OCI-LY1 (cell line): Measurements from ENCODE around the gene FGD1.

Experiments used
- H2AFZ ChIP-seq: fragments of 200-600 bp; sonication (generic), shearing (Covaris generic); 2 replicates; pipeline ENCODE4 v1.6.0; 2014; ENCODE audit warnings: antibody characterized with exemption, mild to moderate bottlenecking, low read length
- H3F3A ChIP-seq: fragments of 200-600 bp; sonication (generic), shearing (Covaris generic); 2 replicates; pipeline ENCODE4 v1.6.0; 2014; ENCODE audit warnings: mild to moderate bottlenecking, antibody characterized with exemption, low read length, moderate library complexity; ENCODE audit not compliant: insufficient read depth
- H3K27ac ChIP-seq: fragments of 200-600 bp; sonication (generic); 2 replicates; pipeline ENCODE4 v1.5.1; 2014; ENCODE audit warnings: low read length, mixed run types, mild to moderate bottlenecking, low read depth; ENCODE audit not compliant: poor library complexity, severe bottlenecking
- H3K27me3 ChIP-seq: fragments of 200-600 bp; sonication (generic); 2 replicates; pipeline ENCODE4 v1.6.0; 2014; ENCODE audit warnings: antibody characterized with exemption, mild to moderate bottlenecking, low read length, moderate library complexity; ENCODE audit not compliant: insufficient read depth
- H3K36me3 ChIP-seq: fragments of 200-600 bp; sonication (generic); 2 replicates; pipeline ENCODE4 v1.6.1; 2014; ENCODE audit warnings: mild to moderate bottlenecking, antibody characterized with exemption, low read length, moderate library complexity, mixed read lengths; ENCODE audit not compliant: insufficient read depth
- H3K4me1 ChIP-seq: fragments of 200-600 bp; sonication (generic); 2 replicates; pipeline ENCODE4 v1.5.1; 2014; ENCODE audit warnings: mild to moderate bottlenecking, low read length, moderate library complexity; ENCODE audit not compliant: insufficient read depth, severe bottlenecking
- H3K4me2 ChIP-seq: fragments of 200-600 bp; sonication (generic), shearing (Covaris generic); 2 replicates; pipeline ENCODE4 v1.6.1; 2014; ENCODE audit warnings: low read length
- H3K4me3 ChIP-seq: fragments of 200-600 bp; sonication (generic); 2 replicates; pipeline ENCODE4 v1.5.1; 2014; ENCODE audit warnings: low read length, low read depth, mild to moderate bottlenecking, mixed read lengths; ENCODE audit not compliant: poor library complexity, severe bottlenecking
- H3K79me2 ChIP-seq: fragments of 200-600 bp; shearing (Covaris generic); 2 replicates; pipeline ENCODE4 v1.6.1; 2016; ENCODE audit warnings: mixed run types, low read length, mixed read lengths; ENCODE audit not compliant: insufficient read depth
- H3K9ac ChIP-seq: fragments of 200-600 bp; sonication (generic), shearing (Covaris generic); 2 replicates; pipeline ENCODE4 v1.6.1; 2014; ENCODE audit warnings: mild to moderate bottlenecking, low read length, mixed read lengths
- H3K9me2 ChIP-seq: fragments of 200-600 bp; sonication (generic), shearing (Covaris generic); 2 replicates; pipeline ENCODE4 v1.6.1; 2014; ENCODE audit warnings: low read depth, mild to moderate bottlenecking, low read length, mixed read lengths
- H3K9me3 ChIP-seq: fragments of 200-600 bp; shearing (Covaris generic); 2 replicates; pipeline ENCODE4 v1.6.1; 2014; ENCODE audit warnings: low read length, mixed read lengths
- H4K20me1 ChIP-seq: fragments of 200-600 bp; sonication (generic), shearing (Covaris generic); 2 replicates; pipeline ENCODE4 v1.6.0; 2016; ENCODE audit warnings: mild to moderate bottlenecking, low read length; ENCODE audit not compliant: insufficient read depth
- CTCF ChIP-seq: fragments of 200-600 bp; sonication (generic), shearing (Covaris generic); IDR thresholded peaks from 2 replicates; pipeline ENCODE4 v1.5.1; 2017; ENCODE audit warnings: mild to moderate bottlenecking, antibody characterized with exemption, low read length, moderate library complexity, mixed read lengths
- EZH2 ChIP-seq: fragments of 200-600 bp; sonication (generic), shearing (Covaris generic); IDR thresholded peaks from 2 replicates; pipeline ENCODE4 v1.8.0; 2017; ENCODE audit warnings: borderline replicate concordance, mixed run types, mild to moderate bottlenecking, antibody characterized with exemption, low read length, moderate library complexity, mixed read lengths

Gene FGD1

GRCh38 chrX:54439960-54440871, 55.8 kb downstream of the FGD1 start, which contains the start of gene TSR2:
TSS of gene TSR2 (plus strand) at chrX:54440404. CDS start at chrX:54440422, 18 bp downstream.
- TF ChIP-seq EZH2 (no peak), CTCF (no peak)
- Histone ChIP-seq H3K9ac (peak within 1 kb of the TSS; percentile 68), H3K9me2 (no peaks in the 10 kb centered on the region), H3K4me2 (peak within 1 kb of the TSS; percentile 66), H2AFZ (peak within 1 kb of the TSS; percentile 79; the same call in 1 of the 2 replicates), H4K20me1 (no peaks in the 10 kb centered on the region), H3K79me2 (peaks cover 19% of the 10 kb centered on the region), H3K27me3 (no peaks in the 10 kb centered on the region), H3F3A (no peaks in the 10 kb centered on the region), H3K4me3 (peak within 1 kb of the TSS; percentile 74), H3K27ac (no peak within 1 kb of the TSS), H3K4me1 (peaks cover 21% of the 10 kb centered on the region), H3K9me3 (no peaks in the 10 kb centered on the region), H3K36me3 (peaks cover 8% of the 10 kb centered on the region; the same call in 1 of the 2 replicates)

- Histone ChIP-seq H3K27ac (no peak overlapping the region), H3F3A (no peaks in the 10 kb centered on the region), H4K20me1 (no peaks in the 10 kb centered on the region), H3K4me2 (no peak overlapping the region), H3K27me3 (no peaks in the 10 kb centered on the region), H3K36me3 (no peaks in the 10 kb centered on the region), H3K9ac (no peak overlapping the region), H3K79me2 (no peaks in the 10 kb centered on the region), H2AFZ (no peak overlapping the region), H3K9me3 (no peaks in the 10 kb centered on the region), H3K4me1 (peaks cover 6% of the 10 kb centered on the region), H3K4me3 (no peak overlapping the region), H3K9me2 (no peaks in the 10 kb centered on the region)
- TF ChIP-seq CTCF (no peak), EZH2 (no peak)
Observed at GRCh38 chrX:54435121-54435520, 60.9 kb downstream of the FGD1 start.

DNA sequence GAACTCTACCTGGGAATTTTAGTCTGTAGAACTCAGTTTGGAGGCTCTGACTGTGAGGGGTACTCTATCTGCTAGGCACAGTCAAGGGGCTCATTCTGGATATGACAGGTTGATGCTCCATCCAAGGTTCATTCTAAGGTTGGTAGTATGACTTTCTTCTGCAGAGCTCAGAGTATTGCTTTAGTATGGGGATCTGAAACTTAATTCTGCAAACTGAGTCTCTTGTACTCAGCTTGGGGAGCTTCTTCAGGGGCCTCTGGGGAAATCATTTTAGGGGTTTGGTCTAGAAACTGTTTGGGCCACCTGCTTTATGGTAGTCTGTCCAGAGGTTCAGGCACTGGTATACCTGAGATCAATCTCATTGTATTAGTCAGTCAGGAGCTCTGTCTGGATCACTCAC, 65.5 kb downstream of the FGD1 start:
- H3F3A ChIP-seq = no peaks in the 10 kb centered on the region
- no peaks in the 10 kb centered on the region for H4K20me1 ChIP-seq
- no peak overlapping the region for H3K27ac ChIP-seq
- no peaks in the 10 kb centered on the region for H3K9me2 ChIP-seq
- no peaks in the 10 kb centered on the region for H3K27me3 ChIP-seq
- no peaks in the 10 kb centered on the region for H3K4me1 ChIP-seq
- H3K4me2 ChIP-seq = no peak overlapping the region
- H2AFZ ChIP-seq = no peak overlapping the region
- no peaks in the 10 kb centered on the region for H3K79me2 ChIP-seq
- no peaks in the 10 kb centered on the region for H3K9me3 ChIP-seq
- TF ChIP-seq EZH2 = no peak
- TF ChIP-seq CTCF = no peak
- no peak overlapping the region for H3K9ac ChIP-seq
- no peak overlapping the region for H3K4me3 ChIP-seq
- no peaks in the 10 kb centered on the region for H3K36me3 ChIP-seq
